Keratinocyte (primary cell): Measurements from ENCODE around the gene INO80. TPM values are rescaled to one million over a fixed set of nuclear protein-coding genes. Genes with fewer than 3 reads are reported as not detected.

ENCODE experiments used
- DNase-seq: peaks from one replicate; pipeline ENCODE4 v3.0.0-alpha.2; 2011; ENCODE audit warnings: low read depth, missing footprints, low spot score
- FAIRE-seq: peaks from 2 replicates; lab custom pipeline; 2011; peaks lifted over from hg19 to GRCh38; lab: Jason Lieb, UNC
- H2AFZ ChIP-seq: 2 replicates; pipeline ENCODE4 v1.6.0; 2012; ENCODE audit warnings: low read length, control low read depth, inconsistent platforms; ENCODE audit not compliant: control insufficient read depth
- H3K27ac ChIP-seq: 2 replicates; pipeline ENCODE4 v1.5.1; 2011; ENCODE audit warnings: low read length; ENCODE audit not compliant: control insufficient read depth, insufficient read depth
- H3K27me3 ChIP-seq: 3 replicates; pipeline ENCODE4 v1.6.0; 2011; ENCODE audit warnings: low read length; ENCODE audit not compliant: control insufficient read depth, insufficient read depth; ENCODE audit errors: extremely low read depth
- H3K36me3 ChIP-seq, 2 experiments: 2 replicates in 1 of 2; 3 replicates in 1 of 2; pipeline ENCODE4 v1.5.1; 2011; ENCODE audit warnings: low read length in 2 of 2, mild to moderate bottlenecking in 1 of 2; ENCODE audit not compliant: control insufficient read depth in 2 of 2, insufficient read depth in 2 of 2; ENCODE audit errors: extremely low read depth in 1 of 2
- H3K4me1 ChIP-seq: 3 replicates; pipeline ENCODE4 v1.5.1; 2011; ENCODE audit warnings: low read length; ENCODE audit not compliant: control insufficient read depth, insufficient read depth; ENCODE audit errors: extremely low read depth
- H3K4me2 ChIP-seq: 3 replicates; pipeline ENCODE4 v1.6.0; 2011; ENCODE audit warnings: low read depth, low read length; ENCODE audit not compliant: control insufficient read depth, insufficient read depth; ENCODE audit errors: extremely low read depth
- H3K4me3 ChIP-seq, 3 experiments: fragments of 200-600 bp in 1 of 3; sonication (generic) in 1 of 3; 2 replicates in 2 of 3; 3 replicates in 1 of 3; pipeline ENCODE4 v1.5.1; 2011 to 2016; ENCODE audit warnings: low read length in 3 of 3, mild to moderate bottlenecking in 3 of 3, control low read depth in 2 of 3, inconsistent platforms in 1 of 3, low read depth in 1 of 3, mixed read lengths in 1 of 3, mixed run types in 1 of 3, moderate library complexity in 1 of 3; ENCODE audit not compliant: control insufficient read depth in 2 of 3, insufficient read depth in 2 of 3; ENCODE audit errors: extremely low read depth in 1 of 3
- H3K79me2 ChIP-seq: 2 replicates; pipeline ENCODE4 v1.6.0; 2012; ENCODE audit warnings: low read length; ENCODE audit not compliant: control insufficient read depth, insufficient read depth
- H3K9ac ChIP-seq: 3 replicates; pipeline ENCODE4 v1.6.0; 2011; ENCODE audit warnings: low read length; ENCODE audit not compliant: control insufficient read depth, insufficient read depth; ENCODE audit errors: extremely low read depth
- H3K9me1 ChIP-seq: 3 replicates; pipeline ENCODE4 v1.6.0; 2011; ENCODE audit warnings: low read length; ENCODE audit not compliant: control insufficient read depth, insufficient read depth; ENCODE audit errors: extremely low read depth
- H3K9me3 ChIP-seq: 2 replicates; pipeline ENCODE4 v1.5.1; 2012; ENCODE audit warnings: low read depth, low read length; ENCODE audit not compliant: control insufficient read depth
- H4K20me1 ChIP-seq: 3 replicates; pipeline ENCODE4 v1.6.0; 2011; ENCODE audit warnings: low read length; ENCODE audit not compliant: control insufficient read depth, insufficient read depth; ENCODE audit errors: extremely low read depth
- EZH2 ChIP-seq: IDR thresholded peaks from one replicate; pipeline ENCODE4 v1.6.1; 2012; ENCODE audit warnings: inconsistent platforms, mild to moderate bottlenecking, low read length, moderate library complexity
- dilution Hi-C: fragments of 300-500 bp; cut with MboI; formaldehyde crosslinking; loops from one replicate; pipeline ENCODE4 v1.7.0; 2020; ENCODE audit warnings: low sequenced_read_pairs; ENCODE audit not compliant: extremely low pct_ligation_motif_present
- polyA plus RNA-seq, 5 experiments: library from polyadenylated mRNA; depleted of rRNA in 3 of 5; stranded (reverse) in 3 of 5; stranded (forward) in 1 of 5; unstranded in 1 of 5; fragments of >200 nt; gene quantifications; 1 replicate in 1 of 5; 2 replicates in 3 of 5; 3 replicates in 1 of 5; pipeline versions ENCODE4 v1.2.1 to v1.2.3, GENCODE V29; 2011 to 2012; ENCODE audit warnings: missing spikeins in 2 of 5, low read depth in 1 of 5, low replicate concordance in 1 of 5
- TF ChIP-seq, protein P1 (sequence below), 3 experiments: IDR thresholded peaks in 1 of 3; conservative IDR thresholded peaks in 1 of 3; optimal IDR thresholded peaks in 1 of 3; 2 replicates in 2 of 3; 3 replicates in 1 of 3; pipeline versions ENCODE3 to v1.5.1; 2011; ENCODE audit warnings: low read length in 3 of 3, mild to moderate bottlenecking in 3 of 3, moderate library complexity in 2 of 3, control low read depth in 1 of 3, inconsistent platforms in 1 of 3; ENCODE audit not compliant: insufficient read depth in 2 of 3; ENCODE audit errors: extremely low read depth in 1 of 3

The INO80 gene
- polyA plus RNA-seq, 1 donor (not counting 4 experiments of a cell fraction or from before 2014, with no cell fraction given), result 10.3 TPM

DNA sequence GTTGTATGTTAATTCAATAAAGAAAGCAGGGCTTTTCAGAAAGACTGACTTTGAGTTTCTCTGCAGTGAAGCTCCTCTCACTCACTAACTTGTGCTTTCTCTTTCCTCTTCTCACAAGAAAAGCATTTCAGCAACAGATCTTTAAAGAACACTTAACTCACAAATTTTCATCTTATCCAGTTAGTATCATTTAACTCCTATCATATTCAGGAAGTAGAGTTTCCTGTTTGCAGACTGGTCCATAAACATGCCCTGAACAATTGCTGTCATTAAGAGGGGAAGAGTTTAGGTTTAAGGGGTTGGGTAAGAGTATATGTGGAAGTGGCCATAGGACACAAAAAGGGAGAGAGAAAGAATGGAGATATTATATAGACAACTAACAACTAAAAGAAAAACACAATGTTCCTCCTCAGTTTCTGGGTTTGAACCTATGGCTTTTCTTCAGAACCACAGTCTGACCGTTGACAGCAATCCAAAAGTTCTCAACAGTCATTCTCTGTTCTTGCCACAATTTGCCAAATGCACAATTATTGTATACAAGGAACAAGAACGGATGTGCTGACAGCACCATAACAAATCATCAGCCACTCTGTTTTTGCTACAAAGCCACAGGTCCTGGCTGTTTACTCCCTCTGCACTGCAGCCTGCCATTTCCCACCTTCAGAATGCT is 98.9 kb downstream of the INO80 start:
- FAIRE-seq, result peak; percentile 77
- Histone ChIP-seq H3K9me3 (no peaks in the 10 kb centered on the region), H3K27ac (no peak overlapping the region), H3K79me2 (no peaks in the 10 kb centered on the region), H3K4me3 (no peak overlapping the region), H3K36me3 (peaks cover 27% of the 10 kb centered on the region in 2 experiments), H3K9me1 (no peaks in the 10 kb centered on the region), H3K9ac (no peak overlapping the region), H3K4me1 (no peaks in the 10 kb centered on the region), H3K4me2 (no peak overlapping the region), H3K27me3 (no peaks in the 10 kb centered on the region), H2AFZ (no peak overlapping the region), H4K20me1 (no peaks in the 10 kb centered on the region)
- TF ChIP-seq, protein P1, sequence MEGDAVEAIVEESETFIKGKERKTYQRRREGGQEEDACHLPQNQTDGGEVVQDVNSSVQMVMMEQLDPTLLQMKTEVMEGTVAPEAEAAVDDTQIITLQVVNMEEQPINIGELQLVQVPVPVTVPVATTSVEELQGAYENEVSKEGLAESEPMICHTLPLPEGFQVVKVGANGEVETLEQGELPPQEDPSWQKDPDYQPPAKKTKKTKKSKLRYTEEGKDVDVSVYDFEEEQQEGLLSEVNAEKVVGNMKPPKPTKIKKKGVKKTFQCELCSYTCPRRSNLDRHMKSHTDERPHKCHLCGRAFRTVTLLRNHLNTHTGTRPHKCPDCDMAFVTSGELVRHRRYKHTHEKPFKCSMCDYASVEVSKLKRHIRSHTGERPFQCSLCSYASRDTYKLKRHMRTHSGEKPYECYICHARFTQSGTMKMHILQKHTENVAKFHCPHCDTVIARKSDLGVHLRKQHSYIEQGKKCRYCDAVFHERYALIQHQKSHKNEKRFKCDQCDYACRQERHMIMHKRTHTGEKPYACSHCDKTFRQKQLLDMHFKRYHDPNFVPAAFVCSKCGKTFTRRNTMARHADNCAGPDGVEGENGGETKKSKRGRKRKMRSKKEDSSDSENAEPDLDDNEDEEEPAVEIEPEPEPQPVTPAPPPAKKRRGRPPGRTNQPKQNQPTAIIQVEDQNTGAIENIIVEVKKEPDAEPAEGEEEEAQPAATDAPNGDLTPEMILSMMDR (optimal IDR thresholded peaks at IDR 0.05 in 1 of 3, IDR thresholded peaks at IDR 0.05 in 1 of 3, conservative IDR thresholded peaks at IDR 0.05 in 1 of 3; ENCODE audit: extremely low read depth in 1 of 3, insufficient read depth in 2 of 3, low read length in 3 of 3), result no peak
- no peak for TF ChIP-seq EZH2
- dilution Hi-C loops, result loop anchor here (25.0 kb wide), 1 partner anchor 105 kb away; no protein-coding TSS in a partner anchor
- no peak for DNase-seq

DNA sequence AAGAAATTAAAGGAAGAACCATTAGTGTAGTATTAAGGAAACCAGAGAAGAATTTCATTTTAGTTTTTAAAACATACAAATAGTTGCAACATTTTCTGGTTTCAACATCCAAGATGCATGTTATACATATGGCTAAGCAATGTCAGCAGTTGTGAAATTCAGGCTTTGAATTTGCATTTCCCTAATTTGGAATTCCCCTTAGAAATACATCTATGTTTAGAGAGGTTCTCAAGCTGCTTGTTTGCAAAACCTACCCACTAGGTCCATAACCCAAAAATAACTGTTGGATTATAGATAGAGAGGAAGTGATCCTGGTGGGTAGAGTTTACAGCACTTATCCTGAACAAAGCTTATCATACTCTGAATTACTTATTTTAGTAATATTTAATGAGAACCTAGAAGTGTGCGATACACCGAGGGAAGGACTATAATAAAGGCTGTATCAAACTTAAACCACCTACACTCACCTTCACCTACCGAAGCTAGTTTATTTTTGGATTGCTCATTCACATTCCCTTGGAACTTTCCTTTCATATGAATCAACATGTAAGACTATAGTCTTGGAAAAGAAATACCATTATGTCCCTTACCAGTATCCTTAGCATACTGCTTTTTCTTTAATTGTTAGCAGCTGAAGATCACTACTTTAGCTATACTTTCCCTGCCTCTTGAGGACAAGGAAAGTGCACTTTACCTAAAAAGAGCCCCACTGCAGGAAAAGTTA is 102.2 kb downstream of the INO80 start:
- H3K36me3 ChIP-seq, result peaks cover 19 to 26% of the 10 kb centered on the region in 2 experiments
- H3K9ac ChIP-seq, result no peak overlapping the region
- dilution Hi-C loops, result loop anchor here (25.0 kb wide), 1 partner anchor 102 kb away; no protein-coding TSS in a partner anchor
- no peak for DNase-seq
- H3K9me3 ChIP-seq, result no peaks in the 10 kb centered on the region
- no peaks in the 10 kb centered on the region for H3K27me3 ChIP-seq
- no peaks in the 10 kb centered on the region for H3K79me2 ChIP-seq
- TF ChIP-seq, protein P1 (optimal IDR thresholded peaks at IDR 0.05 in 1 of 3, IDR thresholded peaks at IDR 0.05 in 1 of 3, conservative IDR thresholded peaks at IDR 0.05 in 1 of 3; ENCODE audit: extremely low read depth in 1 of 3, insufficient read depth in 2 of 3, low read length in 3 of 3), result no peak
- no peak for TF ChIP-seq EZH2
- H3K4me2 ChIP-seq, result no peak overlapping the region
- H3K4me3 ChIP-seq, result no peak overlapping the region
- H3K27ac ChIP-seq, result no peak overlapping the region
- H3K4me1 ChIP-seq, result no peaks in the 10 kb centered on the region
- FAIRE-seq, result no peak
- no peaks in the 10 kb centered on the region for H4K20me1 ChIP-seq
- H3K9me1 ChIP-seq, result no peaks in the 10 kb centered on the region
- no peak overlapping the region for H2AFZ ChIP-seq
